HG02973 (cell line): ENCODE measurements around the gene JADE1.

Experiments used
- ATAC-seq: cut with Tn5 transposase; IDR thresholded peaks from one replicate; pipeline ENCODE4 v1.9.1; 2021; ENCODE audit warnings: moderate library complexity; ENCODE audit not compliant: unreplicated experiment

JADE1 gene

GRCh38 chr4:128809477-128810330 lies at the start of gene JADE1:
TSS of gene JADE1 (plus strand) at chr4:128809700. CDS start at chr4:128831759, 22,059 bp downstream.
- ATAC-seq, result peak; percentile 48

GRCh38 chr4:128766781-128767180 lies 42.7 kb upstream of the JADE1 start:
- no peak for ATAC-seq

DNA sequence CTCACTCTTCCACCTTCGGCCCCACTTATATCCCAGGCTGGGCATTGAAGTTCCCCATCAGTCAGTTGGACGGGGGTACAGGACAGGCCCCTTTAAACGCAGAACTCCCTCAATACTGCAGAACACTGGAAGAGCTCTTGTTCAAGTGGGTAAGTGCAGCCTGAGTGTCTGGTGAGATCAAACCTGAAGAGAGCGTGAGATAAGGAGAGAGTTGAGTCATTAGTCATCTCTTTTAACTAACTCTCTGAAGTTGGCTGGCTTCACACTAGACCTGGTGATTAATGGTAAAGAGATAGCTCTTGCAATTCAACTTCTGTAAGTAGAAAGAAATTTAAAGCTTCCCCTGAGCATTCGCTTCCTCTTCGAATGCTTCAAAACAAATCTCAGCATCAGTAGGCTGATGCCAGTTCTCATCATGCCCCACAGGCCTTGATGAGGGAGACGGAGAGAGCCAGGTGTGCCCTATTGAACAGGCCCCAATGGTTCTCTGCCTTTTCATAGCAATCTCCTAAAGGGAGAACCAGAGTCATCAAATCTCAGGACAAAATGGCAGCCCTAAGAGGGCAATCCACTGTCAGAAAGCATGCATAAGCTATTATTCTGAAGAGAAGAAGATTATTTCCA lies 41.0 kb upstream of the JADE1 start:
- no peak for ATAC-seq

- no peak for ATAC-seq
These were observed 40.5 kb upstream of the JADE1 start for GRCh38 chr4:128769011-128769410.

- no peak for ATAC-seq
These were observed 38.7 kb upstream of the JADE1 start for GRCh38 chr4:128770807-128771206.

DNA sequence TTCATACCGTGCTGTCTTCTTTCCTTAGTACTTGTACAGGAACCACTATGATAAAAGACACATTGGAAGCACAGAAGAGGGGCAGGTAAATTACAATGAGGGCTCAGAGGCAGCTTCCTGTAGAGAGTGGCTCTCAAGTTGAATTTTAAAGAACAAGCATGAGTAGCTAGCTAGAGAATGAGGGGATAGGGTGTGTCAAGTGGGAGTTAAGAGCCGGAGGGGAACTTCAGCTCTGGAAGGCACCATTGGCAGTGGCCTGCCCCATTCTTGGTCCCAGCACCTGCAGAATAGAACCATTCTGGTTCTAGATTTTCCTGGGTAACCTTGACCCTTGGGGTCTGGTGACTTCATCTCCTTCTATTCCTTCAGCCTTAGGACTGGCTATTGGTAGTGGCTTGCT lies 34.0 kb upstream of the JADE1 start:
- ATAC-seq, result no peak

DNA sequence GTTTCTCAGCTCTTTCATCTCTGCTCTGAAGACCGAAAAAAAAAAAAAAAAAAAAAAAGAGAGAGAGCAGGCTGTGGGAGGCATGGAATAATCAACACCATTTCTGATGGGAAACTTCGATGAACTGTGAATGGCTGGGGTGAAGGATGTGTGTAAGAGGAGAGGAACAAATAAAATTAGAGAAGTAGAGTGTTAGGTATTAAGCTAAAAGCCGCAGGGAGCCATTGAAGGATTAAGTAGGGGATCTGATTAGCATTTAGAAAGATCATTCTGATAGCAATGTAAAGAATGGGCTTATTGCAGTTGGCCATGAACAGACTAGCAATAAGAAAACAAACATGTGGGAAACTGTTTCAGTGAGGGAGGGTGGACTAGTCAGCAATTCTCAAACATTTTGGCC lies 33.6 kb upstream of the JADE1 start:
- ATAC-seq, result no peak

GRCh38 chr4:128776794-128777216 lies 32.7 kb upstream of the JADE1 start:
- no peak for ATAC-seq

GRCh38 chr4:128780688-128781087 lies 28.8 kb upstream of the JADE1 start:
- no peak for ATAC-seq

DNA sequence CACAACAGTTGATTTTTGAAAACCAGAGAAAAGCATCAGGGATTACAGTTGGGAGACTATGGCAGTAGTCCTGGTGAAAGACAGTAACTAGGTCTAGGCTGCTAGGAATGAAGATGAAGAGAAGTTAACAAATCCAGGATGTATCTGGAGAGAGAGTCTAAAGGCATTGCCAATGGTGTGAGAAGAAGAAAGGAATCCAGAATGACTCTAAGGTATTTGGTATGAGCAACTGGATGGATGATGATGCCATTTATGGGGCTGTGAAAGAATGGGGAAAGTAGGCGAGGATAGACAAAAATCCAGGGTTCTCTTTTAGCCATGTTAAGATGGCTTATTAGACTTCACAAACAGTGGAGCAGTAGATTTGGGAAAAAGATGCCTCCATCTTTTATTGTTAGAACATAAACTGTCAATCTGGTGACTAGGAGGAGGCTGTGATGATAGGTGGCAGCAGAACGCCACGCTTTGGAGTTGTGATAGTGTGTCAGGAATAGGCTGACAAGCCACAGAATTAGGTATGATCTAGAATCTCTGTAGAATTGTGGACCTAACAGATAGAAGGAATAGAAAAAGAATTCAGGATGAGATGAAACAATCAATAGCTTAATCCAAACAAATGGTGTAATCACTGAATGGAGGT lies 27.3 kb upstream of the JADE1 start:
- ATAC-seq, result no peak

DNA sequence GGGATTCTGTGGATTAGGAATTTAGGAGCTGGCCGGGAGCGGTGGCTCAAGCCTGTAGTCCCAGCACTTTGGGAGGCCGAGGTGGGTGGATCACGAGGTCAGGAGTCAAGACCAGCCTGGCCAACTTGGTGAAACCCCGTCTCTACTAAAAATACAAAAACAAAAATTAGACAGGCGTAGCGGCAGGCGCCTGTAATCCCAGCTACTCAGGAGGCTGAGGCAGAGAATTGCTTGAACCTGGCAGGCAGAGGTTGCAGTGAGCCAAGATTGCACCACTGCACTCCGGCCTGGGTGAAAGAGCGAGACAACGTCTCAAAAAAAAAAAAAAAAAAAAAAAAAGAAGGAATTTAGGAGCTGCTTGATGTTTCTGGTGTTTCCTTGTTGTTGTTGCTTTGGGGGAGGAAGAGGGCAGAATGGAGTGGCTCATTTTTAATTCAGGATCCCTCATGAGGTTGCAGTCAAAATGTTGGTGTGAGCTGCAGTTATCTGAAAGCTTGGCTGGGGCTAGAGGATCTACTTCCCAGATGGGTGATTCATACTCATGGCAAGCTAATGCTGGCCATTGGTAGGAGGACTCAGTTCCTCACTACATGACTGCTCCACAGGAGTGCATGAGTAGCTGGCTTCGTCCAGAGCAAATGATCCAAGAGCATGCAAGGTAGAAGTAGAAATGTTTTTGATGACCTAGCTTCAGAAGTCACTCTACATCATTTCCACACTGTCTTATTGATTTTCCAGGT lies 26.5 kb upstream of the JADE1 start:
- no peak for ATAC-seq

DNA sequence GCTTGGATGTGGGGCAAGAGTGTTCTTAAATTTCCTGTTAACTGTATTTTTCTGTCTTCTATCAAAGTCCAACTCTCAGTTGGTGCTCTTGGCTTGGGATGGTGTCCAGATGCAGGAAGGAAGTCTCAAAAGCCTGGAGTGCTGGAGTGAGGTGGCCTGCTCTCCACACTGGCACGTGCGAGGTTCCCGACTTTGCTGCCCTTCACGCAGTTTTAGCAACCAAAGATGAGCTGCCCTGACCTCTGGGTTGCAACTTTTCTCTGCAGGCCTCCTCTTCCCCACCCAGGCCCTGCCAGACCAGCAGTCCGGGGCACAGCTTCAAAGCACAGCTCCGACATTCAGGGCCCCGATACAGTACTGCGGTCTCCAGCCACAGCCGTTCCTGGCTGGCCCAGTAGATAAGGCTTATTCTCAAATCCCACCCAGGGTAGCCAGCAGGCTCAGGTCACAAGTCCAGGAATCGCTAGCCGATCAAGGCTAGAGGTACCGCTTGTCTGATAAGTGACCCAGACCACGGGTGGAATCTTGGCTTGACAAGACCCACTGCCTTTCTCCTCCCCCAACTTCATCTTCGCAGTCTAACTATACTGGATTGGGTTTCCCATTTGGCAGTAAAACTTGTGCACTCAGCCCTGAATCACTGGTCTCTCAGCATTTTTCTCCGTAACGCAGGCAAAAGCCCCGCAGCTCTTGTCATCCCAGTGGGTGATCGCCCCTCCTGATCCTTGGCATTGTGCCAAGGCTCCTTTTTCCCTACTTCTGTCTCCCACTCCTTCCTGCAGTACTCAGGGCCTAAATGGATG lies 21.8 kb upstream of the JADE1 start:
- no peak for ATAC-seq

- ATAC-seq, result no peak
These were observed 15.4 kb upstream of the JADE1 start for GRCh38 chr4:128793859-128794672.

GRCh38 chr4:128796934-128797333 lies 12.6 kb upstream of the JADE1 start:
- no peak for ATAC-seq

DNA sequence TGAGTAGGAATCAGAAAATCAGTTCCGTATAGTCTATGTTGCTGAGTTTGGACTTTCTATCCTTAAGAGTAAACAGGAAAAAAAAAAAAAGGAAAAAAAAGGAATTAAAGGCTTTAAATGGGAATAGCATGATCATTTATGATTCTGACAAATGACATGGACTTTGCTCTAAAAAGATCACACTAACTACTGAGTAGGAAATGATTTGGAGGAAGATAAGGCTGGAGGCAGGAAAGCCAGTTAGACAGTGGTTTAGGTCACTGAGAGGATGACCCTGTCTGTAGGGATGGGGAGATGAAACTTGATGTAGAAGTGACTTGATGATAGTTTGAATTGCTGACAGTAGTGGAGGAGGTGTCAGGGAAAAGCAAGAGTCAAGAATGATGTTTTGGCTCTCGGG lies 9.2 kb upstream of the JADE1 start:
- no peak for ATAC-seq

DNA sequence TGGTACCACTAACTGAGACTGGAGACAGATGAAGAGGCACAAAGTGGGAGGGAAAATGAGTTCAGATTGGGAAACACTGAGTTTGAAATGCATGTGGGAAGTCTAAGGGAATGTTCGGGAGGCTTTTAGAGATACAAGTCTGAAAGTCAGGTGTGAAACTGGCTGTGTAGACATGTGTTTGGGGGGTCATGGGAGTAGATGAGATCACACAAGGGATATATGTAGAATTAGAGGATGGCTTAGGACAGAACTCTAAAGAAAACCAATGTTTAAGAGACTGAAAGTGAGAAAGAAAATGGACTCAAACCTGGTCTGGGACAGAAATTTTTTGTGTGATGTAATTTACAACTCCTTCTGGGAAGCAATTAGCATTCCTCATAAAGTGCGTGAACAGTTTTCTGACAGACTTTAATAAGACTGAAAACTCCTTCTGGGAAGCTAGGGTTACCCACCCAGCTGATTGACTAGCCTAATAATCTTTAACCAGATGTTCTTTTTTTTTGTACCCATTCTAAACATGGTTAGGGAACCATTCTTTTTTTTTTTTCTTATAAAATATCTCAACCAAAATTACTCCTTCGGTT lies 8.7 kb upstream of the JADE1 start:
- no peak for ATAC-seq

DNA sequence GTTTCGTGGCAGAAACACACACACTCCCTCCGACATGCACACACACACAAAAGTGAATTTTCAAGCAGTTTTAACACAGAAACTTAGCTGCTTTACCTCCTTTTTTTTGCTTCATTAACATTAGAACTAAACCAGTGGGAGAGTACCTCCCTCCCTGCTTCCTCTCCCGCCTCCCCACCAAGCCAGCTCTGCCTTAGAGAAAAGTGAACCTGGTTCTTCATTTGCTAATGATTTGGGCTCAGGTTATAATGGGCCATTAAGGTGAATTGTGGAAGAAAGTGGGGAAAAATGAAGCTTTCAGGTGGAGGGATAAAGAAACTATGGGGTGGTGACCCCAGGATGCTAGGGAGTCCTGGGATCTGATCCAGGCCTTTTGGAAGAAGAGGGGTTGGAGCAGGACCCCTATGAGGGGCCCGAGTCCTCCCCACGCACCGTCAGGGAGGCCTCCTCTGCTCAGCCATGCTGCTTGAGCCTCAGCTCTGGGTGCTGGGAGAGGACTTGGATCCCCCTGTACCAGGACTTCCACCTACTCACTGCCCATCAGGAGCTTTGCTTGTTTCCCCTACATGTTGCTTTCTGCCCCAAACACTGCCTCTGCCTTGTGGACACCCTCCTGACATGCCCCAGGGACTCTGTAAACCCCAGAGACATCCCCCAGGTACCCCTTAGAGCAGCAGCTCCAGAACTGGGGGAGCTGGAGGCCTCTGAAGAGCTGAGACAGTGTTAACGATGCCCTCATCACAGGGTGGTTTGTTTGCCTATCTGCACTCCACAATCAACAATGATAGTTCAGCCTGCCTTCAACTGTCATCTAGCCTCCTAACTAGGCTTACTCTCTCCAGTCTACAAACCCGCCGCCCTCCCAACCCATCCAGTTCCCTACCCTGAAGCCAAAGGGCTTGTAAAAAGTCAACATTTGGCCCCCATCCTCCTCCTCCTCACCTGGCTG lies 6.5 kb upstream of the JADE1 start:
- no peak for ATAC-seq

DNA sequence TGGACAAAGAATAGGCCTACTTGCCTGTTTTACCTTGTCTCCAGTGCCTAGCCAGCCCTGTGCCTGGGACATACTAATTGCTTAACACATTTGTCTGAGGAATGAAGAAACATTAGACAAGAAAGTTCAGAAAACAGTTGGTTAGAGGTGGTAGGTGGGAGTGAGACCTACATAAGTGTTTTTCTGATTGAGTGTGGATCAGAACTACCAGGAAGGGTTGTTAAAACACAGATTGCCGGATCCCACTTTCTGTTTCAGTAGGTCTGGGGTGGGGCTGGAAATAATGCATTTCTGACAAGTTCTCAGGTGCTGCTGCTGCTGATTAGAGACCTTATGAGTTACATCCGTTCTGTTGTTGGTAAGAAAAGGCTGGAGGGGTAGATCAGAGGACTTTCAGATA lies 5.7 kb upstream of the JADE1 start:
- no peak for ATAC-seq
